CD8-positive, alpha-beta memory T cell (primary cell): ENCODE results near the gene PDCD1. TPM values are rescaled to one million over a fixed set of nuclear protein-coding genes. Genes with fewer than 3 reads are reported as not detected.

ENCODE experiments used
- CTCF ChIA-PET: fragments of 350-600 bp; sonication (Branson Sonifier 250); formaldehyde crosslinking; loops from one replicate; lab custom pipeline; 2021; ENCODE audit warnings: antibody characterized with exemption; lab: Charles Lee
- POLR2A ChIA-PET: fragments of 350-600 bp; sonication (Branson Sonifier 250); formaldehyde crosslinking; loops from one replicate; lab custom pipeline; 2021; ENCODE audit warnings: antibody characterized with exemption; lab: Charles Lee
- DNase-seq, 5 donors: peaks; one replicate each; pipeline versions ENCODE4 v3.0.0 to v3.0.0-alpha.2; 2020 to 2022; ENCODE audit warnings: mixed read lengths in 1 of 5
- H3K27ac ChIP-seq: one replicate; pipeline ENCODE4 v1.7.0; 2013; ENCODE audit warnings: low read depth, mild to moderate bottlenecking, low read length, moderate library complexity
- H3K27me3 ChIP-seq: 2 replicates; pipeline ENCODE4 v1.7.0; 2013; ENCODE audit warnings: low read length, mild to moderate bottlenecking; ENCODE audit not compliant: insufficient read depth, poor library complexity, severe bottlenecking
- H3K36me3 ChIP-seq: 2 replicates; pipeline ENCODE4 v1.7.0; 2013; ENCODE audit warnings: mild to moderate bottlenecking, low read length, moderate library complexity; ENCODE audit not compliant: insufficient read depth
- H3K4me1 ChIP-seq: 2 replicates; pipeline ENCODE4 v1.7.0; 2013; ENCODE audit warnings: mild to moderate bottlenecking, low read length, moderate library complexity; ENCODE audit not compliant: insufficient read depth
- H3K4me3 ChIP-seq: 2 replicates; pipeline ENCODE4 v1.7.0; 2013; ENCODE audit warnings: mild to moderate bottlenecking, low read length
- H3K9me3 ChIP-seq: 2 replicates; pipeline ENCODE4 v1.7.0; 2013; ENCODE audit warnings: mild to moderate bottlenecking, low read length
- H3K27ac Mint-ChIP-seq, 8 donors: one replicate each; pipeline ENCODE4 v1.8.0; 2020 to 2021; ENCODE audit warnings: mixed read lengths in 8 of 8, mild to moderate bottlenecking in 6 of 8, inconsistent platforms in 3 of 8, moderate library complexity in 3 of 8
- H3K27me3 Mint-ChIP-seq, 2 donors: one replicate each; pipeline ENCODE4 v1.8.0; 2020 to 2021; ENCODE audit warnings: mixed read lengths in 2 of 2, mild to moderate bottlenecking in 1 of 2, moderate library complexity in 1 of 2
- H3K36me3 Mint-ChIP-seq, 3 donors: one replicate each; pipeline ENCODE4 v1.8.0; 2020 to 2021; ENCODE audit warnings: mixed read lengths in 3 of 3, inconsistent platforms in 1 of 3, mild to moderate bottlenecking in 1 of 3
- H3K4me1 Mint-ChIP-seq, 3 donors: one replicate each; pipeline ENCODE4 v1.8.0; 2020 to 2021; ENCODE audit warnings: mixed read lengths in 3 of 3, inconsistent platforms in 1 of 3, mild to moderate bottlenecking in 1 of 3
- H3K4me3 Mint-ChIP-seq, 7 donors: one replicate each; pipeline ENCODE4 v1.8.0; 2020 to 2021; ENCODE audit warnings: mixed read lengths in 7 of 7, mild to moderate bottlenecking in 6 of 7, moderate library complexity in 4 of 7, inconsistent platforms in 2 of 7
- H3K9me3 Mint-ChIP-seq, 5 donors: one replicate each; pipeline ENCODE4 v1.8.0; 2020 to 2022; ENCODE audit warnings: mixed read lengths in 5 of 5, mild to moderate bottlenecking in 3 of 5, moderate library complexity in 2 of 5, inconsistent platforms in 1 of 5
- polyA plus RNA-seq: library from polyadenylated mRNA; unstranded; fragments of 300-500 nt; fragmentation: Illumina TruSeq; gene quantifications from one replicate; pipeline ENCODE4 v1.2.3, GENCODE V29; 2021
- total RNA-seq, 2 experiments: library from RNA; stranded (reverse); gene quantifications; one replicate each; pipeline ENCODE4 v1.2.3, GENCODE V29; 2021

PDCD1 gene
- total and polyA plus RNA-seq, 3 experiments from 2014 or later: 34.3 to 41.8 (median 39.3) TPM

DNA sequence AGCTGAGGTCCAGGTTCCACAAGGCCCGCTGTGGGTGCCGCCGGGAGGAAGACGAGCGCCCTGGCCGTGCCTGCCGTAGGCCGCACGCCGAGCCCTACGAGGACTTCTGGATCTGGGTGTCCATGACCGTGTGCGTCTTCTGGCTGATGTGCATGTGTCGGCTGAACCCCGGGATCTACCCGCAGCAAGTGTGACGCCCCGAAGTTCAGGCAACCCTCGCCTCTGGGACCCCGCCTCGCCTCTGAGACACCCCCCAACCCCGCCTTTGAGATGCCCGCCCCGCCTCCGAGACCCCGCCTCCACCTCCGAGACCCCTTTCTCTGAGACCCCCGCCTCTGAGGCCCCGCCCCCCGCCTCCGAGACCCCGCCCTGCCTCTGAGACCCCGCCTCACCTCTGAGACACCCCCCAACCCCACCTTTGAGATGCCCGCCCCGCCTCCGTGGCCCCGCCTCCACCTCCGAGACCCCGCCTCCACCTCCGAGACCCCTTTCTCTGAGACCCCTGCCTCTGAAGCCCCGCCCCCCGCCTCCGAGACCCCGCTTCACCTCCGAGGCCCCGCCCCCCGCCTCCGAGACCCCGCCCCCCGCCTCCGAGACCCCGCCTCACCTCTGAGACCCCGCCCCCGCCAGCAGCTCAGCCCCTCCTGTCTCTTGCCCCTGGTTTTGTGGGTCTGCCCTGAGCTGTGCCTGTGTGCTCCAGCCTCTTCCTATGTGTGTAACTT is 14.5 kb upstream of the PDCD1 start:
- POLR2A ChIA-PET: no interaction called here
- Histone ChIP-seq H3K36me3 (no peaks in the 10 kb centered on the region), H3K9me3 (no peaks in the 10 kb centered on the region), H3K4me3 (no peak overlapping the region), H3K4me1 (peaks cover 43% of the 10 kb centered on the region), H3K27ac (no peak overlapping the region), H3K27me3 (no peaks in the 10 kb centered on the region)
- H3K4me1 Mint-ChIP-seq: peaks cover 28 to 54% (median 31%) of the 10 kb centered on the region in 3 donors
- no peak for DNase-seq
- CTCF ChIA-PET: no interaction called here
- no peaks in the 10 kb centered on the region for H3K36me3 Mint-ChIP-seq
- H3K9me3 Mint-ChIP-seq: no peaks in the 10 kb centered on the region
- H3K4me3 Mint-ChIP-seq: peak overlapping the region in 1 of 7 donors; percentile 34
- H3K27ac Mint-ChIP-seq: peak overlapping the region in 5 of 8 donors; percentile 46 to 85 (median 66)
- H3K27me3 Mint-ChIP-seq: peaks cover 0 to 3% of the 10 kb centered on the region in 2 donors

DNA sequence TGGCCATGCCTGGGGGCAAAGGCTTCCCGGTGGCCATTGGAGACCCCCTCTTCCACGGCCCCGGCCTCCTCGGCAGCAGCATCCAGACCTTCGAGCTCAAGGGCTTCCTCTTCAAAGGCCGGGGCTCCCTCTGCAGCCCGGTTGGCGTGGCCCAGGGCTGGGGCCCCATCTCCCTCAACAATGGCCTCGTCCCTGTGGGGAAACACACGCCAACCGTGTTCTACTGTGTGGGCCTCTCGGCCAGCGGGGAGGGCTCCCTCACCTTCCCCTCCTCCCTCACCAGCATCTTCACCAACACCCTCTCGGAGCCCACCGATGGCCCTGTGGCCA is 13.6 kb upstream of the PDCD1 start:
- ChIA-PET POLR2A (no interaction called here), CTCF (no interaction called here)
- Histone ChIP-seq H3K4me3 (no peak overlapping the region), H3K9me3 (no peaks in the 10 kb centered on the region), H3K36me3 (no peaks in the 10 kb centered on the region), H3K27ac (no peak overlapping the region), H3K4me1 (peaks cover 53% of the 10 kb centered on the region), H3K27me3 (no peaks in the 10 kb centered on the region)
- H3K27me3 Mint-ChIP-seq: peaks cover 0 to 3% of the 10 kb centered on the region in 2 donors
- H3K9me3 Mint-ChIP-seq: no peaks in the 10 kb centered on the region
- H3K4me1 Mint-ChIP-seq: peaks cover 37 to 61% (median 40%) of the 10 kb centered on the region in 3 donors
- DNase-seq: no peak
- H3K4me3 Mint-ChIP-seq: peak overlapping the region in 4 of 7 donors; percentile 20 to 54 (median 32)
- H3K36me3 Mint-ChIP-seq: no peaks in the 10 kb centered on the region
- H3K27ac Mint-ChIP-seq: peak overlapping the region in 7 of 8 donors; percentile 36 to 85 (median 59)

DNA sequence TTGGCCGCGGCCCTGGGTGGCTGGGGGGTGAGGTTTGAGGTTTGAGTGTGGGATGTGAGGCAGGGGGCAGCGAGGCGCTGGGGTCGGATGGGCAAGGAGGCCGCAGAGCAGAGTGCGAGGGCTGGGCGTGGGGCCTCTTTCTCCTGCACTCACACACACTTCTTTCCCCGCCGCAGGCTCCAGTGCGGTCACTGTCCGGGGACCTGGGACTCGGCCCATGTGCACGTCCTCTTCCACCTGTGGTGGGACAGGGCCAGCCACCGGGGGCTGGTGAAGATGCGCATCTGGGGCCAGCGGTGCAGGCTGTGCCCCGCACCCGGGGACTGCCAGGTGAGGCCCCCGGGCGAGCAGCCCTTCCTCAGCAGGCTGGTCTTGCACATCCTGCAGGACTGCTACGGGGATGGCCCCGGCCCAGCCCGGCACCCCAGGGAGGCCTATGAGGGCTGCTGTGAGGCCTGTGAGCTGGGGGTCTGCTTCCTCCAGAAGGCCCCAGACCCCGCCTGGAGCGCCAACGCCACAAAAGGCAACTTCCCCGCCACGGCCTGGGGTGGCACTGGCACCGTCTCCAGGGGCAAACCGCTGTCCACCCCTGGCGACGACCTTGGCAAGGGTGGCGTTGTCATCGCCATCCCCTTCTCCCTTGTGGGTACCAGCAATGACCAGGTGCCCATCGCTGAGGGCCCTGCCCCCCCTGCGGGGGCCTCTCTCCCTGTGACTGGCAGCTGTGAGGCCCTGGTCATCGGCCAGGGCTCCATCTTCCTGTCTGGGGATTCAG is 13.0 kb upstream of the PDCD1 start:
- H3K4me3 ChIP-seq: no peak overlapping the region
- Mint-ChIP-seq H3K27me3 (peaks cover 0 to 3% of the 10 kb centered on the region in 2 donors), H3K27ac (peak overlapping the region; percentile 91 to 99 (median 98)), H3K36me3 (no peaks in the 10 kb centered on the region), H3K4me1 (peaks cover 42 to 67% (median 42%) of the 10 kb centered on the region in 3 donors), H3K4me3 (peak overlapping the region; percentile 43 to 94 (median 82)), H3K9me3 (no peaks in the 10 kb centered on the region)
- H3K36me3 ChIP-seq: no peaks in the 10 kb centered on the region
- no peaks in the 10 kb centered on the region for H3K9me3 ChIP-seq
- CTCF ChIA-PET: no interaction called here
- no peak for DNase-seq
- no peaks in the 10 kb centered on the region for H3K27me3 ChIP-seq
- POLR2A ChIA-PET: no interaction called here
- no peak overlapping the region for H3K27ac ChIP-seq
- H3K4me1 ChIP-seq: peaks cover 59% of the 10 kb centered on the region

GRCh38 chr2:241870611-241871537 is 12.2 kb upstream of the PDCD1 start:
- Mint-ChIP-seq H3K9me3 (peaks cover 0 to under 1% (median 0%) of the 10 kb centered on the region in 5 donors), H3K27ac (peak overlapping the region; percentile 91 to 99 (median 98)), H3K4me1 (peaks cover 43 to 73% (median 45%) of the 10 kb centered on the region in 3 donors), H3K4me3 (peak overlapping the region; percentile 43 to 94 (median 82)), H3K27me3 (peaks cover 0 to 3% of the 10 kb centered on the region in 2 donors), H3K36me3 (no peaks in the 10 kb centered on the region)
- peak; percentile 36 to 82 (median 60) for DNase-seq
- Histone ChIP-seq H3K4me3 (no peak overlapping the region), H3K27ac (peak overlapping the region; percentile 31), H3K9me3 (no peaks in the 10 kb centered on the region), H3K4me1 (peaks cover 65% of the 10 kb centered on the region), H3K36me3 (no peaks in the 10 kb centered on the region), H3K27me3 (no peaks in the 10 kb centered on the region)
- POLR2A ChIA-PET: no interaction called here
- CTCF ChIA-PET: interaction anchor here (0.6 to 1.5 kb wide), 4 partner anchors 8 to 138 kb away, joined by 3 to 5 read pairs (median 3); partner anchors contain the start of gene PDCD1

- H3K27ac Mint-ChIP-seq: peak overlapping the region in 1 of 8 donors; percentile 91
Measured at GRCh38 chr2:241870081-241870541, 11.4 kb upstream of the PDCD1 start.

DNA sequence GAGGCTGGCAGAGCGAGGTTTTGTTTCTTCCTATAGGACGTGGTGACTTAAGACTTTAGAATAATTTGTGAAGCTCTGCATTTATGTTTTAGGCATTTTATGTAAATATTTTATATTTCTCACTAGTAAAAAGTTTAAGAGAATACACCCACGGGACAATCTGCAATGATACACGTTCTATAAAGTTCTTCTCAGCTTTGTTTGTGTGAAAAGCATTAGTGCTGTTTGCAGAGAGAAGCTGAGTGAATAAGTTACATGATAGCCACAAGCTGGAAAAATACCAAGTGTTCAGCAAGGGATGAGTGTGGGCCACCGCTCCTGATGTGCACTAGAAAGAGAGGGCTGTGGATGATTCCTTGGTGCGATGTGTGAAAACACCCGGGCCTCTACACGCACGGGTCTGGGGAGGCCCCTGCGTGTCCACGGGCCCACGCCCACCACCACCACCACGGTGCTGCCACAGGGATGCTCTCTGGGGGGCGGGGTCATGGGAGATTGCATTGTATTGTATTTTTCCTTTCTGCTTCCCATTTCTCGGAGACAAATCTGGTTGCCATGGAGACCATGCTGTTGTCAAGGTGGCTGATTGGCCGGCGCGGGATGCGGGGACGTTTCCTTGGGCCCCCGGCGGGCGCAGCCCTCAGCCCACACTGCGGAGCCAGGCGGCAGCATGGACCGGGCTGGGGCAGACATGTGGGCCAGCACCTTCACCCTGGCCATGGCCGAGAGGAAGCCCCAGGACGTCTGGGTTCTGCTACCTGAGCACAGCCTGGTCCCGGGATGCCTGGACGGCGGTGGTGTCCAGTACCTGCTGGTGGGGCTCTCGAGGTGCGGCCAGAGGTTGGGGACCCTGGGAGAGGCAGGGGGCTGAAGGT is 10.6 kb upstream of the PDCD1 start, which contains the start of gene RTP5:
RTP5 (plus strand) TSS at position 643 of the 875 bp plus-strand sequence; CDS start at position 671, 28 bp downstream.
- Mint-ChIP-seq H3K27ac (peak within 1 kb of the TSS; percentile 86 to 100 (median 98)), H3K4me1 (peaks cover 55 to 82% (median 57%) of the 10 kb centered on the region in 3 donors), H3K36me3 (peaks cover 0 to 4% (median 0%) of the 10 kb centered on the region in 3 donors), H3K27me3 (peaks cover 0 to 7% of the 10 kb centered on the region in 2 donors), H3K9me3 (peaks cover 0 to 2% (median 0%) of the 10 kb centered on the region in 5 donors), H3K4me3 (peak within 1 kb of the TSS; percentile 65 to 87 (median 78))
- Histone ChIP-seq H3K4me3 (peak within 1 kb of the TSS; percentile 40), H3K36me3 (no peaks in the 10 kb centered on the region), H3K27ac (peak within 1 kb of the TSS; percentile 74), H3K27me3 (no peaks in the 10 kb centered on the region), H3K9me3 (no peaks in the 10 kb centered on the region), H3K4me1 (peaks cover 81% of the 10 kb centered on the region)
- DNase-seq: no peak
- CTCF ChIA-PET: interaction anchor here (1.1 to 3.7 kb wide), 7 partner anchors 9 to 135 kb away, joined by 3 to 35 read pairs (median 8); partner anchors contain the start of genes D2HGDH and PDCD1
- POLR2A ChIA-PET: interaction anchor here (0.9 to 2.6 kb wide), 7 partner anchors 8 to 182 kb away, joined by 3 to 30 read pairs (median 14); partner anchors contain the start of genes ING5 and PDCD1

More at GRCh38 chr2:241870081-241870541, 11.4 kb upstream of the PDCD1 start:
- H3K36me3 ChIP-seq: no peaks in the 10 kb centered on the region
- CTCF ChIA-PET: interaction anchor here (0.9 to 1.5 kb wide), 3 partner anchors 8 to 137 kb away, joined by 3 to 5 read pairs (median 3); partner anchors contain the start of gene PDCD1
- Mint-ChIP-seq H3K4me1 (peaks cover 47 to 74% (median 49%) of the 10 kb centered on the region in 3 donors), H3K27me3 (peaks cover 0 to 6% of the 10 kb centered on the region in 2 donors), H3K36me3 (peaks cover 0 to 3% (median 0%) of the 10 kb centered on the region in 3 donors), H3K9me3 (peaks cover 0 to 2% (median 0%) of the 10 kb centered on the region in 5 donors), H3K4me3 (no peak overlapping the region)
- no peak overlapping the region for H3K27ac ChIP-seq
- H3K4me3 ChIP-seq: no peak overlapping the region
- POLR2A ChIA-PET: no interaction called here
- DNase-seq: no peak
- H3K27me3 ChIP-seq: no peaks in the 10 kb centered on the region
- no peaks in the 10 kb centered on the region for H3K9me3 ChIP-seq
- peaks cover 73% of the 10 kb centered on the region for H3K4me1 ChIP-seq
